Activated gamma-delta T cell treated with anti-CD3 and anti-CD28 coated beads, Interleukin-2, amount 50 U/mL, for 16 hours (primary cell): ENCODE data around the gene BRI3.
"Not testable (repeated sequence)": the region's sequence is repeated elsewhere in the genome, so short reads cannot be mapped to it uniquely, and the experiment has no call there.

Experiments
- DNase-seq: peaks from one replicate; pipeline ENCODE4 v3.0.0-alpha.2; 2020; ENCODE audit warnings: low read depth

BRI3 gene

GRCh38 chr7:98314469-98314868 is 33.0 kb downstream of the BRI3 start:
- no peak for DNase-seq

- no peak for DNase-seq
Measured at GRCh38 chr7:98315318-98315993, 34.0 kb downstream of the BRI3 start.

- not testable (repeated sequence) for DNase-seq
Measured at GRCh38 chr7:98315994-98316527, 34.6 kb downstream of the BRI3 start.

GRCh38 chr7:98317366-98318040 is 36.0 kb downstream of the BRI3 start:
- DNase-seq: no peak

- no peak for DNase-seq
Measured at GRCh38 chr7:98319176-98319575, 37.7 kb downstream of the BRI3 start.

- no peak for DNase-seq
Measured at GRCh38 chr7:98321301-98321700, 39.8 kb downstream of the BRI3 start.

GRCh38 chr7:98322331-98323270 is 41.1 kb downstream of the BRI3 start:
- no peak for DNase-seq

- DNase-seq: no peak
Measured at GRCh38 chr7:98323597-98324322, 42.3 kb downstream of the BRI3 start.

GRCh38 chr7:98324782-98325181 is 43.3 kb downstream of the BRI3 start:
- DNase-seq: no peak

GRCh38 chr7:98329100-98329790 is 47.8 kb downstream of the BRI3 start:
- DNase-seq: no peak

GRCh38 chr7:98329791-98330373 is 48.4 kb downstream of the BRI3 start:
- DNase-seq: no peak

GRCh38 chr7:98330926-98331529 is 49.5 kb downstream of the BRI3 start:
- no peak for DNase-seq

GRCh38 chr7:98334081-98334480 is 52.6 kb downstream of the BRI3 start:
- no peak for DNase-seq

GRCh38 chr7:98335411-98335977 is 54.0 kb downstream of the BRI3 start:
- no peak for DNase-seq

- no peak for DNase-seq
Measured at GRCh38 chr7:98338441-98338840, 57.0 kb downstream of the BRI3 start.

GRCh38 chr7:98339043-98339442 is 57.6 kb downstream of the BRI3 start:
- no peak for DNase-seq

GRCh38 chr7:98341106-98341505 is 59.6 kb downstream of the BRI3 start:
- no peak for DNase-seq
